Measurements from ENCODE around the gene NUP210L. TPM values are rescaled to one million over a fixed set of nuclear protein-coding genes. Genes with fewer than 3 reads are reported as not detected.

NUP210L gene
- total and polyA plus RNA-seq, 2 of the 13 experiments (the other 11 are each of a cell fraction or from before 2014, with no cell fraction given), result not detected

DNA sequence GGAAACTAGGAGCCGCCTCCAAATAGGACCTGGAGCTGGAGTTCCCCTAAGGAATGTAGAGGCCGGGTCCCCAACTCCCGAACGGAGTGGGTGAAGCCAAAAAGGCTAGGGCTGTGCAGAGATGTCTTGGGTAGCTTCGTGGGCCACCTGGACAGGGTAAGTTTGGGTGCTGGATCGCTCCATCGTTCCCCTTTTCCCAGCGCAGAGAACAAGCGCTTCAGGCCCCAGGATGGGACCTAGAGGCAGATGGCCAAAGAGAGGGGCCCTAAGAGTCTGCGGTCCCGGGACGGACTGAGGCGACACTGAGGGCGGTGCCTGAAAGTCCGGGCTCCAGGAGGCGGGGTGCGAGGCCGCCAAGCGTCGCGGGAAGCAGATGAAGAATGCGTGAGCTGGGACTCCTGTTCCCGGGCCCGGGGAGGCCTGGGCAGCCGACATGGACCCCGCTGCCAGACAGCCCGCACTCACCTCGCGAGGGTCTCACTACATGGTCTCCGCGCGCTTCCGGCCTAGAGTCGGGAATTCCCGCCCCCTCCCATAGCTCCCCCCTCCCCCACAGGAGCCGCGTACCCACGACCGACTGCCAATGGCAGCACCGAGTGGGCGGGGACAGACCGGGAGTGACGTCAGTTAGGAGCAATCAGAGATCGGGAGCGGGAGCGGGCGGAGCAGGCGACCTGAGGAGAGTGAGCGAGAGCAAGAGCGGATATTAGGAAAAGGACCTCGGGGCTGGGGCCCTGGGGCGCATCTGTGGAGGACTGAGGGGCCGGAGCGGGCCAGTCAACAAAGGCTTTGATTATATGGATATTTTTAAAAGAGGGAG, 191.6 kb downstream of the NUP210L start, which contains the start of gene SLC39A1 (continued):
- TF ChIP-seq, protein P1, sequence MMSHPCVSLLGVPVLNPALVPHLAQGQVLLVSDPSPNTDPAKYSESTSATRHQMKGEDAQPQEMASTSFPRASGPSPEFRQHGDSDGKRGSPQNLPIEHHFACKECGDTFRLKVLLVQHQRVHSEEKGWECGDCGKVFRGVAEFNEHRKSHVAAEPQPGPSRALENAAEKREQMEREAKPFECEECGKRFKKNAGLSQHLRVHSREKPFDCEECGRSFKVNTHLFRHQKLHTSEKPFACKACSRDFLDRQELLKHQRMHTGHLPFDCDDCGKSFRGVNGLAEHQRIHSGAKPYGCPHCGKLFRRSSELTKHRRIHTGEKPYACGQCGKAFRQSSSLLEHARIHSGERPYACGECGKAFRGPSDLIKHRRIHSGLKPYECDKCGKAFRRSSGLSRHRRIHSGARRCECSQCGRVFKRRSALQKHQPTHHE (CRISPR knock-in tag; IDR thresholded peaks at IDR 0.05; ENCODE audit: borderline replicate concordance), result peak; percentile 86; the same call in 1 of the 2 replicates
- TF ChIP-seq, protein P2, sequence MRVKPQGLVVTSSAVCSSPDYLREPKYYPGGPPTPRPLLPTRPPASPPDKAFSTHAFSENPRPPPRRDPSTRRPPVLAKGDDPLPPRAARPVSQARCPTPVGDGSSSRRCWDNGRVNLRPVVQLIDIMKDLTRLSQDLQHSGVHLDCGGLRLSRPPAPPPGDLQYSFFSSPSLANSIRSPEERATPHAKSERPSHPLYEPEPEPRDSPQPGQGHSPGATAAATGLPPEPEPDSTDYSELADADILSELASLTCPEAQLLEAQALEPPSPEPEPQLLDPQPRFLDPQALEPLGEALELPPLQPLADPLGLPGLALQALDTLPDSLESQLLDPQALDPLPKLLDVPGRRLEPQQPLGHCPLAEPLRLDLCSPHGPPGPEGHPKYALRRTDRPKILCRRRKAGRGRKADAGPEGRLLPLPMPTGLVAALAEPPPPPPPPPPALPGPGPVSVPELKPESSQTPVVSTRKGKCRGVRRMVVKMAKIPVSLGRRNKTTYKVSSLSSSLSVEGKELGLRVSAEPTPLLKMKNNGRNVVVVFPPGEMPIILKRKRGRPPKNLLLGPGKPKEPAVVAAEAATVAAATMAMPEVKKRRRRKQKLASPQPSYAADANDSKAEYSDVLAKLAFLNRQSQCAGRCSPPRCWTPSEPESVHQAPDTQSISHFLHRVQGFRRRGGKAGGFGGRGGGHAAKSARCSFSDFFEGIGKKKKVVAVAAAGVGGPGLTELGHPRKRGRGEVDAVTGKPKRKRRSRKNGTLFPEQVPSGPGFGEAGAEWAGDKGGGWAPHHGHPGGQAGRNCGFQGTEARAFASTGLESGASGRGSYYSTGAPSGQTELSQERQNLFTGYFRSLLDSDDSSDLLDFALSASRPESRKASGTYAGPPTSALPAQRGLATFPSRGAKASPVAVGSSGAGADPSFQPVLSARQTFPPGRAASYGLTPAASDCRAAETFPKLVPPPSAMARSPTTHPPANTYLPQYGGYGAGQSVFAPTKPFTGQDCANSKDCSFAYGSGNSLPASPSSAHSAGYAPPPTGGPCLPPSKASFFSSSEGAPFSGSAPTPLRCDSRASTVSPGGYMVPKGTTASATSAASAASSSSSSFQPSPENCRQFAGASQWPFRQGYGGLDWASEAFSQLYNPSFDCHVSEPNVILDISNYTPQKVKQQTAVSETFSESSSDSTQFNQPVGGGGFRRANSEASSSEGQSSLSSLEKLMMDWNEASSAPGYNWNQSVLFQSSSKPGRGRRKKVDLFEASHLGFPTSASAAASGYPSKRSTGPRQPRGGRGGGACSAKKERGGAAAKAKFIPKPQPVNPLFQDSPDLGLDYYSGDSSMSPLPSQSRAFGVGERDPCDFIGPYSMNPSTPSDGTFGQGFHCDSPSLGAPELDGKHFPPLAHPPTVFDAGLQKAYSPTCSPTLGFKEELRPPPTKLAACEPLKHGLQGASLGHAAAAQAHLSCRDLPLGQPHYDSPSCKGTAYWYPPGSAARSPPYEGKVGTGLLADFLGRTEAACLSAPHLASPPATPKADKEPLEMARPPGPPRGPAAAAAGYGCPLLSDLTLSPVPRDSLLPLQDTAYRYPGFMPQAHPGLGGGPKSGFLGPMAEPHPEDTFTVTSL (CRISPR knock-in tag; IDR thresholded peaks at IDR 0.05; ENCODE audit: borderline replicate concordance), result no peak
- TF ChIP-seq, protein P3, sequence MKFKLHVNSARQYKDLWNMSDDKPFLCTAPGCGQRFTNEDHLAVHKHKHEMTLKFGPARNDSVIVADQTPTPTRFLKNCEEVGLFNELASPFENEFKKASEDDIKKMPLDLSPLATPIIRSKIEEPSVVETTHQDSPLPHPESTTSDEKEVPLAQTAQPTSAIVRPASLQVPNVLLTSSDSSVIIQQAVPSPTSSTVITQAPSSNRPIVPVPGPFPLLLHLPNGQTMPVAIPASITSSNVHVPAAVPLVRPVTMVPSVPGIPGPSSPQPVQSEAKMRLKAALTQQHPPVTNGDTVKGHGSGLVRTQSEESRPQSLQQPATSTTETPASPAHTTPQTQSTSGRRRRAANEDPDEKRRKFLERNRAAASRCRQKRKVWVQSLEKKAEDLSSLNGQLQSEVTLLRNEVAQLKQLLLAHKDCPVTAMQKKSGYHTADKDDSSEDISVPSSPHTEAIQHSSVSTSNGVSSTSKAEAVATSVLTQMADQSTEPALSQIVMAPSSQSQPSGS (CRISPR knock-in tag; IDR thresholded peaks at IDR 0.05), result peak; percentile 86; the same call in 1 of the 2 replicates
- TF ChIP-seq FOXC1 (CRISPR knock-in tag; IDR thresholded peaks at IDR 0.05; ENCODE audit: borderline replicate concordance), result no peak; the same call in 1 of the 2 replicates
- peak; percentile 90 for TF ChIP-seq GABPB1 (CRISPR knock-in tag; IDR thresholded peaks at IDR 0.05)
- TF ChIP-seq AGO1 (IDR thresholded peaks at IDR 0.05; ENCODE audit: low read depth, low read length, poor library complexity, severe bottlenecking), result peak; percentile 48
- 0 out of 2 replicates have a peak, but pooled peaks have one; percentile 31 for TF ChIP-seq ZNF839 (CRISPR knock-in tag; IDR thresholded peaks at IDR 0.05; ENCODE audit: borderline replicate concordance)
- TF ChIP-seq, protein P4, sequence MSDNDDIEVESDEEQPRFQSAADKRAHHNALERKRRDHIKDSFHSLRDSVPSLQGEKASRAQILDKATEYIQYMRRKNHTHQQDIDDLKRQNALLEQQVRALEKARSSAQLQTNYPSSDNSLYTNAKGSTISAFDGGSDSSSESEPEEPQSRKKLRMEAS (IDR thresholded peaks at IDR 0.05), result peak; percentile 59; the same call in 1 of the 2 replicates
- TF ChIP-seq ZNF563 (CRISPR knock-in tag; IDR thresholded peaks at IDR 0.05), result 0 out of 2 replicates have a peak, but pooled peaks have one; percentile 25
- TF ChIP-seq ZNF678 (CRISPR knock-in tag; IDR thresholded peaks at IDR 0.05), result 0 out of 2 replicates have a peak, but pooled peaks have one; percentile 46
- TF ChIP-seq ZNF776 (CRISPR knock-in tag; IDR thresholded peaks at IDR 0.05), result 0 out of 2 replicates have a peak, but pooled peaks have one; percentile 29
- TF ChIP-seq ASH2L (IDR thresholded peaks at IDR 0.05; ENCODE audit: insufficient read length, low read depth, low read length), result peak; percentile 42
- TF ChIP-seq PAWR (CRISPR knock-in tag; IDR thresholded peaks at IDR 0.05; ENCODE audit: borderline replicate concordance), result no peak
- no peak; the same call in 1 of the 2 replicates for TF ChIP-seq ZNF768 (CRISPR knock-in tag; IDR thresholded peaks at IDR 0.05)
- TF ChIP-seq SIN3A (IDR thresholded peaks at IDR 0.05; ENCODE audit: borderline replicate concordance, low read depth, low read length), result peak; percentile 79; the same call in 1 of the 2 replicates

Data from HepG2 (cell line).